Transverse colon (tissue), 4 donors: ENCODE data around the gene RAP1GAP2. TPM values are rescaled to one million over a fixed set of nuclear protein-coding genes. Genes with fewer than 3 reads are reported as not detected.

Experiments
- DNase-seq: peaks from one replicate; pipeline ENCODE4 v3.0.0-alpha.2; 2019
- H3K27ac ChIP-seq, 4 donors: fragments of 200-600 bp; sonication (generic); 2 replicates each; pipeline ENCODE4 v1.5.1; 2016 to 2018; ENCODE audit warnings: inconsistent platforms in 4 of 4
- H3K27me3 ChIP-seq: fragments of 200-600 bp; sonication (generic); 2 replicates; pipeline ENCODE4 v1.5.1; 2017; ENCODE audit warnings: inconsistent platforms
- H3K36me3 ChIP-seq, 4 donors: fragments of 200-600 bp; sonication (generic); 2 replicates each; pipeline ENCODE4 v1.5.1; 2017 to 2019; ENCODE audit warnings: inconsistent platforms in 4 of 4
- H3K4me1 ChIP-seq, 4 donors: fragments of 200-600 bp; sonication (generic); 2 replicates each; pipeline ENCODE4 v1.5.1; 2017 to 2020; ENCODE audit warnings: inconsistent platforms in 4 of 4
- H3K4me3 ChIP-seq, 4 donors: fragments of 200-600 bp; sonication (generic); 1 replicate in 1 of 4; 2 replicates in 3 of 4; pipeline versions ENCODE4 v1.5.1 to v1.6.1; 2017 to 2019; ENCODE audit warnings: inconsistent platforms in 4 of 4
- H3K9me3 ChIP-seq, 2 donors: fragments of 200-600 bp; sonication (generic); 2 replicates each; pipeline ENCODE4 v1.5.1; 2017 to 2019; ENCODE audit warnings: inconsistent platforms in 2 of 2
- CTCF ChIP-seq, 5 experiments: fragments of 200-600 bp in 3 of 5; fragments of 450-650 bp in 2 of 5; sonication (generic) in 3 of 5; IDR thresholded peaks; 1 replicate in 2 of 5; 2 replicates in 3 of 5; pipeline ENCODE4 v1.5.1; 2016 to 2017; ENCODE audit warnings: antibody characterized with exemption in 5 of 5, inconsistent platforms in 3 of 5, mild to moderate bottlenecking in 2 of 5, moderate library complexity in 1 of 5
- EP300 ChIP-seq: sonication (generic); formaldehyde crosslinking; IDR thresholded peaks from one replicate; pipeline ENCODE4 v1.6.1; 2017; ENCODE audit warnings: antibody characterized with exemption, low read depth
- POLR2A ChIP-seq: fragments of 450-650 bp; IDR thresholded peaks from one replicate; pipeline ENCODE4 v1.6.1; 2016; ENCODE audit warnings: antibody characterized with exemption, mild to moderate bottlenecking, moderate library complexity
- POLR2AphosphoS5 ChIP-seq, 3 donors: sonication (generic); formaldehyde crosslinking; IDR thresholded peaks; one replicate each; pipeline ENCODE4 v1.6.1; 2016; ENCODE audit warnings: antibody characterized with exemption in 3 of 3
- WGBS, 2 donors: methylation state at CpG; one replicate each; pipeline ENCODE4 v1.1.5; 2018; ENCODE audit warnings: low coverage in 1 of 2; 5-methylcytosine and 5-hydroxymethylcytosine counted together
- in situ Hi-C, 4 donors: fragments of 200-750 bp; cut with MboI; loops; one replicate each; pipeline versions ENCODE4 v1.15.0 to v1.15.1; 2017; ENCODE audit warnings: low sequenced_read_pairs in 3 of 4, low pct_ligation_motif_present in 1 of 4, low pct_unique_long_range_greater_than_20kb in 1 of 4
- intact Hi-C: fragments of 100-400 bp; cut with DNase I; formaldehyde crosslinking; loops from one replicate; pipeline ENCODE4 v1.15.1; 2023; ENCODE audit warnings: low total_unique reads
- total RNA-seq, 4 donors: library from RNA; depleted of rRNA; stranded (reverse); fragments of >200 nt; gene quantifications; one replicate each; pipeline ENCODE4 v1.1.0, GENCODE V29; 2016

Gene RAP1GAP2
- total RNA-seq, 4 donors from 2014 or later: 23.0 to 39.6 (median 33.9) TPM

DNA sequence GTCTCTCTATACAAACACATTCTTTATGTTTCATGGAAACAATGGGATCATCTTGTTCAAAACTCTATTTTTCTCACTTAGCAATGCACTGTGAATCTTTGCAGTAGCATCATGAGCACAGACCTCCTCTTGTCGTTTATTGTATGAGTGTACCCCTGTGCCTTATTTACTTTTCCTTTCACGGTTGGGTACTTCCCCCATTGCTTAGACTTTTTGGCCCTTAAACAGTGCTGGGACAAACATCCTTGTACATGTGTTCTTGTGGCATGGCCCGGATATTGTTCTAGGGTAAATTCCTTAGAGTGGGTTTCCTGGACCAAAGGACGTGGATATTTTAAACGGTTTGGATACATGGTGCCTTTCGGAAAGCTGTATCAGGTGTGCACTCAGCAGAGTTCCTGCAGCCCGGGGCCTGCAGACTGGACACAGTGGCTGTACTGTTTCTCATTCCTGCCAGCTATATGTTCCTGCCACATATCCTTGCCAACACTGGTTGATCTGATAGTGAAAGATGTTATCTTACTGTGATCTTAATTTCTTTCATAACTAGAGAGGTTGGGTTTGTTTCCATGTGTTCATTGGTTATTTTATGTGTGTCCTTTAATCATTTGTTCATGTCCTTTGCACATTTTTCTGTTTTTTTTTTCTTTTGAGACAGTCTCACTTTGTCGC lies 156.1 kb downstream of the RAP1GAP2 start:
- no peak overlapping the region for H3K27ac ChIP-seq
- in situ Hi-C loops: no loop called here

DNA sequence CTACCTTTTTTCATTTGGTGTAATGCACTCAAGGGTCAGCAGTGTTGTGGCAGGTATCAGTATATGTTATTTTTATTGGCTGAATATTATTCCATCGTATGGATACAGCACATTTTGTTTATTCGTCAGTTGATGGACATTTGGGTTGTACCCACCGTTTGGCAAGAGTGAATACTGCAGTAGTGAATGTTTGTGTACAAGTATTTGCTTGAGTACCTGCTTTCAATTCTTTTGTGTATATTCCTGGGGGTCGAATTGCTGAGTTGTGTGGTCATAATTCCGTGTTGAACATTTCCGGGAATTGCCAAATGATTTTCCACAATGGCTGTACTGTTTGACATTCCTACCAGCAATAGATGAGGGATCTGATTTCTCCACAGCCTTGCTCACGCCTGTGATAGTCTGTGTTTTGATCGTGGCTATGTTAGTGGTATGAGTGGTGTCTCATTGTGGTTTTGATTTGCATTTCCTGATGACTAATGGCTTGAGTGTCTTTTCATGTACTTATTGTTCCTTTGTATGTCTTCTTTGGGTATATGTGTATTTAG lies 158.7 kb downstream of the RAP1GAP2 start:
- no peaks in the 10 kb centered on the region for H3K27me3 ChIP-seq
- no peak overlapping the region for H3K4me3 ChIP-seq
- no peaks in the 10 kb centered on the region for H3K36me3 ChIP-seq
- no peak overlapping the region for H3K27ac ChIP-seq
- DNase-seq: no peak
- in situ Hi-C loops (no loop called here), intact Hi-C loops (no loop called here)
- WGBS, 2 donors: 49 to 65% methylated on average over 4 to 8 of the region's 8 CpGs
- peaks cover 0 to 40% (median 11%) of the 10 kb centered on the region in 4 donors for H3K4me1 ChIP-seq
- TF ChIP-seq POLR2AphosphoS5 (IDR thresholded peaks at IDR 0.05): peak in 1 of 3 donors; percentile 19
- TF ChIP-seq EP300: no peak
- H3K9me3 ChIP-seq: no peaks in the 10 kb centered on the region

More for the DNA sequence above, 156.1 kb downstream of the RAP1GAP2 start:
- Histone ChIP-seq H3K36me3 (no peaks in the 10 kb centered on the region), H3K4me1 (peaks cover 0 to 23% (median 10%) of the 10 kb centered on the region in 4 donors), H3K4me3 (no peak overlapping the region), H3K9me3 (no peaks in the 10 kb centered on the region), H3K27me3 (no peaks in the 10 kb centered on the region)
- no peak for TF ChIP-seq POLR2AphosphoS5 (IDR thresholded peaks at IDR 0.05)
- no peak for TF ChIP-seq CTCF (IDR thresholded peaks at IDR 0.05)
- no peak for TF ChIP-seq EP300
- no peak for TF ChIP-seq POLR2A
- intact Hi-C loops: no loop called here
- no peak for DNase-seq
- 44 to 65% methylated on average over 3 to 8 of the region's 8 CpGs for WGBS, 2 donors

DNA sequence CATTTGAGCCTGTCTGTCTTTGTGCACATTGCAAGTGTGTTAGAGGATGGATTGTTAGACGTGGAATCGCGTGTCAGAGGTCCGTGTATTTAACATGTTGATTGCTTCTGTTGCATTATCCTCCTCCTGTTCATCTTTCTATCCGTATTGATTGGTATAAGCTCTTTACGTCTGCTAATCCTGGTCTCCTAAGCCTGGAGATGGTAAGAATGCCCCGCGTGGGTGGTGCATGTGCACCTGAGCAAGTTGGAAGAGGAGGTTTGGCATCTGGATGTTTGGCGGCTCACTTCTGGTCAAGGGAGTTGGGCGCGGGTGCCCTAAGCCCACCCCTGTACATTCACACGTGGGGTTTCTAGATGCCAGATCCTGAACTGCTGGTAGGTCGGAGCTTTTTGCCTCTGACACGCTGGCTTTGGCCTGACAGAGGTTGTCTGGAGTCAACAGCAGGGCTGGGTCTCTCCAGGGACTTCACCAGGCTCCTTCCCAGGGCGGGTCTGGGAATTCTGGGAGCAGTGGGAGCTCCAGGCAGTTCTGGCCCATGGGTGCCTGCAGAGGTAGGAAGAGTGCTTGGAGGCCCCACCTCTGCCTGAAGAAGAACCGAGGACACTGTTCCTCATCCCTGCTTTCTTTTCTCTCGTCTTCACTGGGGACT lies 159.8 kb downstream of the RAP1GAP2 start:
- Histone ChIP-seq H3K4me3 (no peak overlapping the region), H3K36me3 (no peaks in the 10 kb centered on the region), H3K9me3 (no peaks in the 10 kb centered on the region), H3K27me3 (no peaks in the 10 kb centered on the region), H3K27ac (peak overlapping the region in 2 of 4 donors; percentile 0 to 4), H3K4me1 (peaks cover 4 to 50% (median 21%) of the 10 kb centered on the region in 4 donors)
- WGBS, 2 donors: 70 to 89% methylated on average over 6 to 17 of the region's 17 CpGs
- DNase-seq: no peak
- in situ Hi-C loops (no loop called here), intact Hi-C loops (no loop called here)
- no peak for TF ChIP-seq EP300
- no peak for TF ChIP-seq POLR2AphosphoS5 (IDR thresholded peaks at IDR 0.05)
- TF ChIP-seq POLR2A: no peak
- TF ChIP-seq CTCF (IDR thresholded peaks at IDR 0.05): no peak

GRCh38 chr17:2957631-2958286 lies 161.5 kb downstream of the RAP1GAP2 start:
- no peaks in the 10 kb centered on the region for H3K27me3 ChIP-seq
- H3K9me3 ChIP-seq: no peaks in the 10 kb centered on the region
- in situ Hi-C loops: no loop called here
- DNase-seq: no peak
- H3K4me1 ChIP-seq: peaks cover 4 to 56% (median 23%) of the 10 kb centered on the region in 4 donors
- whole genome bisulfite sequencing, 2 donors: 93 to 100% methylated on average over 1 to 12 of the region's 12 CpGs
- H3K36me3 ChIP-seq: no peaks in the 10 kb centered on the region
- intact Hi-C loops: no loop called here
- no peak overlapping the region for H3K27ac ChIP-seq
- TF ChIP-seq CTCF (IDR thresholded peaks at IDR 0.05) (no peak), EP300 (no peak), POLR2AphosphoS5 (IDR thresholded peaks at IDR 0.05) (no peak), POLR2A (no peak)
- H3K4me3 ChIP-seq: no peak overlapping the region
